ENCODE data around the gene MRPL4. TPM values are rescaled to one million over a fixed set of nuclear protein-coding genes. Genes with fewer than 3 reads are reported as not detected.

Gene MRPL4
- polyA plus RNA-seq, 1 donor (not counting 4 experiments of a cell fraction or from before 2014, with no cell fraction given) = 29.4 TPM

DNA sequence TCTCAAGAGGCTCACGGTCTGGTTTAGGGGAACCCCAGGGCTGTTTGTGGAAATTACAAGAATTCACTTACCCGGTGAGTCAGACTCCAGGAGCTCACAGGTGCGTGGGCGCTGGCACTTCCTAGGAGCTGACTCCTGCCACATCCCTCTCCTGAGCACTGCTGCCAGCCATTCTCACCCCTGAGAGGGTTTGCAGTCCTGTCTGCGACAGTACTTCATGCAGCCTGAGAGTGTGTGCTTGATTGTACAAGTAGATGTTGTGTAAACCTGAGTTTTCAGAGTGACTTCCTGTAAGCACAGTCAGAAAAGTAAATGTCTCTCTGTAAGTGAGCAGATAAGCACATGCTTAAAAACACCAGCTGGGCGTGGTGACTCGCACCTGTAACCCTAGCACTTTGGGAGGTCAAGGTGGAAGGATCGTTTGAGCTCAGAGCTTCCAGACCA is 8.1 kb downstream of the MRPL4 start:
- H4K20me1 ChIP-seq (ENCODE audit: control insufficient read depth, extremely low read depth, insufficient read depth, low read length) = no peaks in the 10 kb centered on the region
- no peak for TF ChIP-seq EZH2 (IDR thresholded peaks at IDR 0.05; ENCODE audit: low read length)
- TF ChIP-seq, protein P1, sequence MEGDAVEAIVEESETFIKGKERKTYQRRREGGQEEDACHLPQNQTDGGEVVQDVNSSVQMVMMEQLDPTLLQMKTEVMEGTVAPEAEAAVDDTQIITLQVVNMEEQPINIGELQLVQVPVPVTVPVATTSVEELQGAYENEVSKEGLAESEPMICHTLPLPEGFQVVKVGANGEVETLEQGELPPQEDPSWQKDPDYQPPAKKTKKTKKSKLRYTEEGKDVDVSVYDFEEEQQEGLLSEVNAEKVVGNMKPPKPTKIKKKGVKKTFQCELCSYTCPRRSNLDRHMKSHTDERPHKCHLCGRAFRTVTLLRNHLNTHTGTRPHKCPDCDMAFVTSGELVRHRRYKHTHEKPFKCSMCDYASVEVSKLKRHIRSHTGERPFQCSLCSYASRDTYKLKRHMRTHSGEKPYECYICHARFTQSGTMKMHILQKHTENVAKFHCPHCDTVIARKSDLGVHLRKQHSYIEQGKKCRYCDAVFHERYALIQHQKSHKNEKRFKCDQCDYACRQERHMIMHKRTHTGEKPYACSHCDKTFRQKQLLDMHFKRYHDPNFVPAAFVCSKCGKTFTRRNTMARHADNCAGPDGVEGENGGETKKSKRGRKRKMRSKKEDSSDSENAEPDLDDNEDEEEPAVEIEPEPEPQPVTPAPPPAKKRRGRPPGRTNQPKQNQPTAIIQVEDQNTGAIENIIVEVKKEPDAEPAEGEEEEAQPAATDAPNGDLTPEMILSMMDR (optimal IDR thresholded peaks at IDR 0.05 in 1 of 3, IDR thresholded peaks at IDR 0.05 in 1 of 3, conservative IDR thresholded peaks at IDR 0.05 in 1 of 3; ENCODE audit: extremely low read depth in 1 of 3, insufficient read depth in 2 of 3, low read length in 3 of 3) = no peak
- peaks cover 16 to 22% of the 10 kb centered on the region in 2 experiments for H3K36me3 ChIP-seq (ENCODE audit: control insufficient read depth in 2 of 2, extremely low read depth in 1 of 2, insufficient read depth in 2 of 2, low read length in 2 of 2)
- no peak overlapping the region for H2AFZ ChIP-seq (ENCODE audit: control insufficient read depth, low read length)
- H3K9me3 ChIP-seq (ENCODE audit: control insufficient read depth, low read depth, low read length) = no peaks in the 10 kb centered on the region
- DNase-seq (ENCODE audit: low read depth, low spot score) (peak; percentile 68), FAIRE-seq (peak; percentile 66)
- H3K9me1 ChIP-seq (ENCODE audit: control insufficient read depth, extremely low read depth, insufficient read depth, low read length) = no peaks in the 10 kb centered on the region
- H3K79me2 ChIP-seq (ENCODE audit: control insufficient read depth, insufficient read depth, low read length) = no peaks in the 10 kb centered on the region
- dilution Hi-C loops (cut with MboI; ENCODE audit: extremely low pct_ligation_motif_present, low sequenced_read_pairs) = no loop called here
- peak overlapping the region; percentile 56 for H3K27ac ChIP-seq (ENCODE audit: control insufficient read depth, insufficient read depth, low read length)
- no peak overlapping the region for H3K4me3 ChIP-seq (ENCODE audit: control insufficient read depth in 2 of 3, extremely low read depth in 1 of 3, insufficient read depth in 2 of 3, low read depth in 1 of 3, low read length in 3 of 3)
- no peaks in the 10 kb centered on the region for H3K27me3 ChIP-seq (ENCODE audit: control insufficient read depth, extremely low read depth, insufficient read depth, low read length)
- peak overlapping the region; percentile 44 for H3K4me2 ChIP-seq (ENCODE audit: control insufficient read depth, extremely low read depth, insufficient read depth, low read depth, low read length)
- peaks cover 23% of the 10 kb centered on the region for H3K4me1 ChIP-seq (ENCODE audit: control insufficient read depth, extremely low read depth, insufficient read depth, low read length)
- peak overlapping the region; percentile 60 for H3K9ac ChIP-seq (ENCODE audit: control insufficient read depth, extremely low read depth, insufficient read depth, low read length)

GRCh38 chr19:10262771-10263170 is 10.8 kb downstream of the MRPL4 start:
- TF ChIP-seq, protein P1 (optimal IDR thresholded peaks at IDR 0.05 in 1 of 3, IDR thresholded peaks at IDR 0.05 in 1 of 3, conservative IDR thresholded peaks at IDR 0.05 in 1 of 3; ENCODE audit: extremely low read depth in 1 of 3, insufficient read depth in 2 of 3, low read length in 3 of 3) = no peak
- no peak for TF ChIP-seq EZH2 (IDR thresholded peaks at IDR 0.05; ENCODE audit: low read length)
- dilution Hi-C loops (cut with MboI; ENCODE audit: extremely low pct_ligation_motif_present, low sequenced_read_pairs) = no loop called here
- peaks cover 23% of the 10 kb centered on the region for H3K4me1 ChIP-seq (ENCODE audit: control insufficient read depth, extremely low read depth, insufficient read depth, low read length)
- no peak overlapping the region for H3K9ac ChIP-seq (ENCODE audit: control insufficient read depth, extremely low read depth, insufficient read depth, low read length)
- peaks cover 9 to 11% of the 10 kb centered on the region in 2 experiments for H3K36me3 ChIP-seq (ENCODE audit: control insufficient read depth in 2 of 2, extremely low read depth in 1 of 2, insufficient read depth in 2 of 2, low read length in 2 of 2)
- no peaks in the 10 kb centered on the region for H3K79me2 ChIP-seq (ENCODE audit: control insufficient read depth, insufficient read depth, low read length)
- H3K27me3 ChIP-seq (ENCODE audit: control insufficient read depth, extremely low read depth, insufficient read depth, low read length) = no peaks in the 10 kb centered on the region
- no peaks in the 10 kb centered on the region for H3K9me3 ChIP-seq (ENCODE audit: control insufficient read depth, low read depth, low read length)
- no peak overlapping the region for H3K27ac ChIP-seq (ENCODE audit: control insufficient read depth, insufficient read depth, low read length)
- H3K4me2 ChIP-seq (ENCODE audit: control insufficient read depth, extremely low read depth, insufficient read depth, low read depth, low read length) = no peak overlapping the region
- DNase-seq (ENCODE audit: low read depth, low spot score) = no peak
- H3K4me3 ChIP-seq (ENCODE audit: control insufficient read depth in 2 of 3, extremely low read depth in 1 of 3, insufficient read depth in 2 of 3, low read depth in 1 of 3, low read length in 3 of 3) = no peak overlapping the region
- H3K9me1 ChIP-seq (ENCODE audit: control insufficient read depth, extremely low read depth, insufficient read depth, low read length) = no peaks in the 10 kb centered on the region
- no peak overlapping the region for H2AFZ ChIP-seq (ENCODE audit: control insufficient read depth, low read length)
- no peak for FAIRE-seq
- no peaks in the 10 kb centered on the region for H4K20me1 ChIP-seq (ENCODE audit: control insufficient read depth, extremely low read depth, insufficient read depth, low read length)
